Measurements from ENCODE around the gene PRAC1.

DNA sequence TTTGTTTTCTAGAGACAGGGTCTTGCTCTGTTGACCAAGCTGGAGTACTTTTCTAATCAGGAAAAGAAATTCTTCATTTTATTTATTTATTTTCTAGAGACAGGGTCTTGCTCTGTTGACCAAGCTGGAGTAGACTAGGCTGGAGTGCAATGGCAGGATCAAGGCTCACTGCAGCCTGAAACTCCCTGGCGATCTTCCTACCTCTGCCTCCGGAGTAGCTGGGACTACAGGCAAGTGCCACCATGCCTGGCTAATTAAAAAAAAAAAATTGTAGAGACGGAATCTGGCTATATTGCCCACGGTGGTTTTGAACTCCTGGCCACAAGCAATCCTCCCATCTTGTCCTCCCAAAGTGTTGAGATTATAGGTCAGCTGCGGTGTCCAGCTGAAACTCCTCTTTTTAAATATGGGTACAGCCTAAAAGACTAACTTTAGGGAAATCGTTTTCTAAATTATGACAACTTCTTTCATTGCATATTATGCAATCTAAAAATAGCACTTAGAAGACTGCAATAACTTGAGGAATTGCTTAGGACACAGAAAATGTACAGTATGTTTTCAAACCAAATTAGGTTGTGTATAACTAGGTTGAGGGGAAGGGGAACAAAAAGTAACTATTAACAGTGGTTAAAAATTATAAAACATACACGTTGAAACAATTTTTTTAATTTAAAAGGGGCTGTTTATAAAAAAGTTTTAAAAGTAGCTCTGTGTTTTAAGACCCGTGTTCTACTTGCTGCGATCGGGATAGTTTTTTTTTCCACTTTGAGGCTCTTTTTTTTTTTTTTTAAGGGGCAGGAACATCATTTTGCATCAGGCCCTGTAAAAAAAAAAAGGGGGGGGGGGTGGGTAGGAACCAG is 4.7 kb downstream of the PRAC1 start:
- TF ChIP-seq TAF1 (IDR thresholded peaks at IDR 0.05; ENCODE audit: borderline replicate concordance, insufficient read depth, low read length) (no peak), POLR2AphosphoS5 (IDR thresholded peaks at IDR 0.05; ENCODE audit: low read depth, low read length) (no peak), REST (IDR thresholded peaks at IDR 0.05; ENCODE audit: insufficient read depth in 1 of 2, low read depth in 2 of 2, low read length in 2 of 2) (no peak), SIN3A (IDR thresholded peaks at IDR 0.05; ENCODE audit: borderline replicate concordance, insufficient read depth, low read length) (no peak)
